Smooth muscle cell (in vitro differentiated cells): ENCODE data around the gene LCOR. TPM values are rescaled to one million over a fixed set of nuclear protein-coding genes. Genes with fewer than 3 reads are reported as not detected.

Source experiments
- DNase-seq: peaks from one replicate; lab custom pipeline; 2025; ENCODE audit not compliant: unreplicated experiment; lab: John Stamatoyannopoulos, UW
- H2AFZ ChIP-seq: fragments of 200-600 bp; sonication (generic); 2 replicates; pipeline ENCODE4 v1.6.0; 2016; ENCODE audit warnings: antibody characterized with exemption, low read depth, mild to moderate bottlenecking
- H3F3A ChIP-seq: fragments of 200-600 bp; sonication (generic); 2 replicates; pipeline ENCODE4 v1.6.0; 2017; ENCODE audit warnings: antibody characterized with exemption, low read depth
- H3K27ac ChIP-seq: fragments of 200-600 bp; sonication (generic); 2 replicates; pipeline ENCODE4 v1.5.1; 2016; ENCODE audit warnings: low read depth, mild to moderate bottlenecking
- H3K27me3 ChIP-seq: fragments of 200-600 bp; sonication (generic); 2 replicates; pipeline ENCODE4 v1.6.1; 2016; ENCODE audit warnings: low read depth, mild to moderate bottlenecking
- H3K36me3 ChIP-seq: fragments of 200-600 bp; sonication (generic); 2 replicates; pipeline ENCODE4 v1.5.1; 2016; ENCODE audit warnings: low read depth
- H3K4me1 ChIP-seq: fragments of 200-600 bp; sonication (generic); 2 replicates; pipeline ENCODE4 v1.5.1; 2016; ENCODE audit warnings: low read depth
- H3K4me2 ChIP-seq: fragments of 200-600 bp; sonication (generic); 2 replicates; pipeline ENCODE4 v1.6.0; 2016; ENCODE audit warnings: mild to moderate bottlenecking
- H3K4me3 ChIP-seq: fragments of 200-600 bp; sonication (generic); 2 replicates; pipeline ENCODE4 v1.5.1; 2016; ENCODE audit warnings: mild to moderate bottlenecking
- H3K79me2 ChIP-seq: fragments of 200-600 bp; sonication (generic); 2 replicates; pipeline ENCODE4 v1.6.0; 2016; ENCODE audit warnings: low read depth, mild to moderate bottlenecking
- H3K9ac ChIP-seq: fragments of 200-600 bp; sonication (generic); 2 replicates; pipeline ENCODE4 v1.6.0; 2016; ENCODE audit warnings: low read depth
- H3K9me3 ChIP-seq: fragments of 200-600 bp; sonication (generic); replicated peaks from 2 replicates; pipeline ENCODE4 v1.5.1; 2016; ENCODE audit warnings: low read depth
- H4K20me1 ChIP-seq: fragments of 200-600 bp; sonication (generic); 2 replicates; pipeline ENCODE4 v1.6.0; 2016; ENCODE audit warnings: low read depth
- CTCF ChIP-seq: fragments of 200-600 bp; sonication (generic); IDR thresholded peaks from 2 replicates; pipeline ENCODE4 v1.5.1; 2017; ENCODE audit warnings: borderline replicate concordance, mild to moderate bottlenecking, antibody characterized with exemption; ENCODE audit not compliant: insufficient read depth, poor library complexity, severe bottlenecking
- WGBS: methylation state at CpG from one replicate; pipeline ENCODE4 v1.1.7; 2016; ENCODE audit warnings: low lambda C conversion rate; 5-methylcytosine and 5-hydroxymethylcytosine counted together
- polyA plus RNA-seq: library from polyadenylated mRNA; unstranded; fragments of >200 nt; fragmentation: Nextera tagmentation; extraction: Ambion mirVana; gene quantifications from 2 replicates; pipeline ENCODE4 v1.2.1, GENCODE V29; 2016
- total RNA-seq: library from RNA; depleted of rRNA; stranded (reverse); fragments of >200 nt; gene quantifications from 2 replicates; pipeline ENCODE4 v1.2.3, GENCODE V29; 2014

LCOR gene
- total and polyA plus RNA-seq, 2 experiments from 2014 or later, result 10.6 to 27.8 TPM

DNA sequence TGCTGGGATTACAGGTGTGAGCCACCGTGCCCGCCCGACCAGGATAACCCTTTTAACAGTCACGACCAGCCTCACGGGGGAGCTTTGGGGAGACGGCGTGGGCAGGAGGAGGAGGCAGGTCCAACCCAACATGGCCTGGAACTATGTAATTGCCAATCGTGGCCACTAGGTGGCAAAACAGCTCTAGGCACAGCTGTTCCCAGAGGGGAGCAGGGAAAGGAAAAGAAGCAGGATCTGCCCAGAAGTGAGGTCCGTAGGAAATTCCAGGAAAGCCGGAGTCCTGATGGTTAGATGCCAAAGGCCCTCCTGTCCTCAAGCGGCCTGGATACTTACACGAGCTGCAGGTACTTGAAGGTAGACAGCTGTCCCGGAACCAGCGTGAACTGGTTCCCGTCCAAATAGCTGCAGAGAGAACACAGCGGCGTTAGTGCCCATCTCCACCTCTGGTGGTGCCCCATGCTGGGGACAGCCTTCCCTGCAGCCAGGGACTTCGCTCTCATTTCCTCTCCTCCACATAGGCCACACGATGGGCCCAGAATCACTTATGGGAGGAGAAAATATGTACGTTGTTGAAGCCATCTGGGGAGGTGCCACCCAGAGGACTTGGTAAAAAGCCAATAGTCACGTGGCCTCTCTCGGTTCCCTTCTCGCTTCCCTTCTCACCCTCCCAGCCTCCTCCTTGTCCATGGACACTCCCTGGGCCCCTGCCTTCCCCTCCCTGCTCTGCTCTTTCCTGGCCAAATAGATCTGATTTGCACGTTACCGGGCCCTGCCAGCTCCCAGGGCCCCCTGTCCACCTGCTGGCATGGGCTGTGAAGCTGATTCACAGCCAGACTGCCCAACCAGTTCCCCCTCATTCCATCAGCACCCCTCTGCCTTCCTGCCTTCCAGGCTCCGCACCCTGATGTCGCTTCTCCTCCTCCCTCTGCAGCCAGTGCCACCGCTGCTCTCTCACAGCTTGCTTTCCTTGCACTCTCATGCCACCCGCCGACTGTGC, 205.6 kb downstream of the LCOR start:
- H3K27ac ChIP-seq, result no peak overlapping the region
- peak overlapping the region; percentile 30 for H3K4me2 ChIP-seq
- no peaks in the 10 kb centered on the region for H3K9me3 ChIP-seq
- no peaks in the 10 kb centered on the region for H4K20me1 ChIP-seq
- H3K27me3 ChIP-seq, result no peaks in the 10 kb centered on the region
- H3K4me1 ChIP-seq, result no peaks in the 10 kb centered on the region
- no peaks in the 10 kb centered on the region for H3F3A ChIP-seq
- no peak overlapping the region for H3K4me3 ChIP-seq
- no peaks in the 10 kb centered on the region for H3K79me2 ChIP-seq
- no peaks in the 10 kb centered on the region for H3K36me3 ChIP-seq
- H2AFZ ChIP-seq, result no peak overlapping the region
- WGBS, result 38% methylated on average over 30 of the region's 30 CpGs
- peak; percentile 30 for DNase-seq
- no peak overlapping the region for H3K9ac ChIP-seq
- peak; percentile 81 for TF ChIP-seq CTCF

- Histone ChIP-seq H3K36me3 (no peaks in the 10 kb centered on the region), H2AFZ (no peak overlapping the region), H3F3A (no peaks in the 10 kb centered on the region), H3K9ac (no peak overlapping the region), H3K4me3 (no peak overlapping the region), H3K79me2 (no peaks in the 10 kb centered on the region), H3K4me2 (no peak overlapping the region), H3K9me3 (no peaks in the 10 kb centered on the region), H4K20me1 (no peaks in the 10 kb centered on the region), H3K27me3 (no peaks in the 10 kb centered on the region), H3K4me1 (no peaks in the 10 kb centered on the region), H3K27ac (no peak overlapping the region)
- 91% methylated on average over 7 of the region's 7 CpGs for WGBS
- TF ChIP-seq CTCF, result no peak
- no peak for DNase-seq
Observed at GRCh38 chr10:97038688-97039087, 206.6 kb downstream of the LCOR start.

DNA sequence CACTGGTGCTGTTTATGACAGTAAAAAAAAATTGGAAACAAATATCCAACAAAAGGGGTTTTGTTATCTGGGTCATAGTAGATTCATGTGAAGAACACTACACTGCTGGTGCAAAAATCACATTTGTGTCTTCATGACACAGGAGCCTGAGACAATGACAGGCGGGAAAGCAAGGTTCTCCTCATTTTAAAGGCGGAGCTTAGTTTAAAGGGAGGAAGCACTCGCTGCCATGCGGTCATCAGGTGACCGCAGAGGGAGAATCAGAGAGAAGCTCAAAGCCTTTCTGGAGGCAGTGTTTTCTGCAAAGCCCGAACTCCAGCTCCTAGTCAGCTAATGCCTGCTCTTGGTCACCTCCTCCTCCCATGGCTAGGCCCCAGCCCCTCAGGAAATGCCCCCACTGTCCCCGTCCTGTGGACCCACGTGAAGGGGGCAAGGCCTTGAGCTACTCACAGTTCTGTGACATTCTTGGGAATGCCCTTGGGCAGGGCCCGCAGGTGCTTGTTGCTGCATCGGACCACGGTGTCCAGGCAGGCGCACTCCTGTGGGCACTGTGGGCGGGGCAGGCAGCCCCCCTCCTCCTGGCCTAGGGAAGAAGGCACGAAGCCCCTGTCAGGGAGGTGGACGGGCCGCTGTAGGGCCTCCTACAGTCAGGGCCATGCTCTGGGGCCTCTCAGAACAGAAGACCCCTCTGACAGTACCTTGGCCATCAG, 207.6 kb downstream of the LCOR start:
- Histone ChIP-seq H4K20me1 (no peaks in the 10 kb centered on the region), H3F3A (no peaks in the 10 kb centered on the region), H3K27ac (no peak overlapping the region), H2AFZ (no peak overlapping the region), H3K36me3 (no peaks in the 10 kb centered on the region), H3K4me2 (no peak overlapping the region), H3K27me3 (no peaks in the 10 kb centered on the region), H3K9ac (no peak overlapping the region), H3K4me1 (no peaks in the 10 kb centered on the region), H3K4me3 (no peak overlapping the region), H3K79me2 (no peaks in the 10 kb centered on the region), H3K9me3 (no peaks in the 10 kb centered on the region)
- no peak for TF ChIP-seq CTCF
- DNase-seq, result no peak
- 93% methylated on average over 16 of the region's 16 CpGs for WGBS
